Naive thymus-derived CD4-positive, alpha-beta T cell (primary cell): Measurements from ENCODE around the gene SLC12A2. TPM values are rescaled to one million over a fixed set of nuclear protein-coding genes. Genes with fewer than 3 reads are reported as not detected.

Experiments
- ATAC-seq: fragments of 150-1000 bp; cut with Tn5 transposase; 2 replicates; pipeline ENCODE4 v1.10.0; 2021; ENCODE audit warnings: mild to moderate bottlenecking, moderate library complexity
- CTCF ChIA-PET: fragments of 350-600 bp; sonication (Branson Sonifier 250); formaldehyde crosslinking; loops from one replicate; lab custom pipeline; 2021; ENCODE audit warnings: antibody characterized with exemption; lab: Charles Lee
- POLR2A ChIA-PET: fragments of 350-600 bp; sonication (Branson Sonifier 250); formaldehyde crosslinking; loops from one replicate; lab custom pipeline; 2021; ENCODE audit warnings: antibody characterized with exemption, inconsistent platforms; lab: Charles Lee
- DNase-seq, 9 donors: peaks; one replicate each; pipeline versions ENCODE4 v3.0.0 to v3.0.0-alpha.2; 2020 to 2022; ENCODE audit warnings: mixed read lengths in 1 of 9
- H3K27ac ChIP-seq: one replicate; pipeline ENCODE4 v1.7.0; 2013; ENCODE audit warnings: mild to moderate bottlenecking, low read depth, low read length, moderate library complexity
- H3K27me3 ChIP-seq, 2 donors: one replicate each; pipeline ENCODE4 v1.7.0; 2013; ENCODE audit warnings: low read length in 2 of 2, mild to moderate bottlenecking in 2 of 2, moderate library complexity in 2 of 2; ENCODE audit not compliant: control insufficient read depth in 2 of 2, insufficient read depth in 2 of 2
- H3K36me3 ChIP-seq, 3 experiments: 1 replicate in 2 of 3; 2 replicates in 1 of 3; pipeline ENCODE4 v1.7.0; 2013; ENCODE audit warnings: low read length in 3 of 3, mild to moderate bottlenecking in 3 of 3, moderate library complexity in 1 of 3; ENCODE audit not compliant: insufficient read depth in 3 of 3, control insufficient read depth in 2 of 3
- H3K4me1 ChIP-seq, 2 donors: one replicate each; pipeline ENCODE4 v1.7.0; 2013; ENCODE audit warnings: low read length in 2 of 2, mild to moderate bottlenecking in 2 of 2, moderate library complexity in 1 of 2; ENCODE audit not compliant: control insufficient read depth in 2 of 2, insufficient read depth in 2 of 2
- H3K4me3 ChIP-seq: 2 replicates; pipeline ENCODE4 v1.7.0; 2013; ENCODE audit warnings: mild to moderate bottlenecking, low read length
- H3K9me3 ChIP-seq, 3 experiments: 1 replicate in 2 of 3; 2 replicates in 1 of 3; pipeline ENCODE4 v1.7.0; 2013; ENCODE audit warnings: low read length in 3 of 3; ENCODE audit not compliant: control insufficient read depth in 2 of 3
- H3K27ac Mint-ChIP-seq, 9 donors: one replicate each; pipeline ENCODE4 v1.8.0; 2020 to 2022; ENCODE audit warnings: mixed read lengths in 9 of 9, mild to moderate bottlenecking in 8 of 9, moderate library complexity in 5 of 9, inconsistent platforms in 2 of 9
- H3K27me3 Mint-ChIP-seq, 5 donors: one replicate each; pipeline ENCODE4 v1.8.0; 2021 to 2022; ENCODE audit warnings: mixed read lengths in 5 of 5, mild to moderate bottlenecking in 1 of 5
- H3K36me3 Mint-ChIP-seq, 5 donors: one replicate each; pipeline ENCODE4 v1.8.0; 2020 to 2022; ENCODE audit warnings: mixed read lengths in 5 of 5, mild to moderate bottlenecking in 3 of 5, inconsistent platforms in 1 of 5
- H3K4me1 Mint-ChIP-seq, 7 donors: one replicate each; pipeline ENCODE4 v1.8.0; 2020 to 2022; ENCODE audit warnings: mixed read lengths in 7 of 7, mild to moderate bottlenecking in 3 of 7, inconsistent platforms in 1 of 7
- H3K4me3 Mint-ChIP-seq, 10 donors: one replicate each; pipeline ENCODE4 v1.8.0; 2020 to 2022; ENCODE audit warnings: mild to moderate bottlenecking in 10 of 10, mixed read lengths in 10 of 10, moderate library complexity in 6 of 10, inconsistent platforms in 2 of 10
- H3K9me3 Mint-ChIP-seq, 11 donors: one replicate each; pipeline ENCODE4 v1.8.0; 2020 to 2022; ENCODE audit warnings: mixed read lengths in 11 of 11, mild to moderate bottlenecking in 4 of 11, inconsistent platforms in 1 of 11, moderate library complexity in 1 of 11
- intact Hi-C, 2 donors: fragments of 100-400 bp; cut with micrococcal nuclease; formaldehyde crosslinking; loops; one replicate each; pipeline ENCODE4 v1.15.1; 2023
- polyA plus RNA-seq, 2 donors: library from polyadenylated mRNA; unstranded; fragments of 300-500 nt; fragmentation: Illumina TruSeq; gene quantifications; one replicate each; pipeline ENCODE4 v1.2.3, GENCODE V29; 2021
- total RNA-seq, 6 experiments: library from RNA in 5 of 6; stranded (reverse) in 5 of 6; gene quantifications; 1 replicate in 5 of 6; 2 replicates in 1 of 6; pipeline ENCODE4 v1.2.3 and lab custom pipeline; 2021 to 2026

SLC12A2 gene
- total and polyA plus RNA-seq, 7 experiments from 2014 or later: 4.8 to 17.3 (median 10.7) TPM

- peaks cover 4 to 28% (median 16%) of the 10 kb centered on the region in 11 donors for H3K9me3 Mint-ChIP-seq
- no peak overlapping the region for H3K4me3 Mint-ChIP-seq
- peaks cover 6 to 35% (median 20%) of the 10 kb centered on the region in 5 donors for H3K36me3 Mint-ChIP-seq
- H3K4me1 ChIP-seq: no peaks in the 10 kb centered on the region
- H3K27ac ChIP-seq: no peak overlapping the region
- DNase-seq (no peak), ATAC-seq (no peak)
- intact Hi-C loops: no loop called here
- no peak overlapping the region for H3K4me3 ChIP-seq
- ChIA-PET CTCF (interaction anchor here (0.6 kb wide), 1 partner anchor 18 kb away, joined by 3 read pairs; no protein-coding TSS in a partner anchor), POLR2A (no interaction called here)
- no peak overlapping the region for H3K27ac Mint-ChIP-seq
- H3K27me3 ChIP-seq: no peaks in the 10 kb centered on the region
- peaks cover 0 to 15% (median 7%) of the 10 kb centered on the region in 7 donors for H3K4me1 Mint-ChIP-seq
- peaks cover 0 to 3% (median 0%) of the 10 kb centered on the region in 3 experiments for H3K9me3 ChIP-seq
- no peaks in the 10 kb centered on the region for H3K36me3 ChIP-seq
- no peaks in the 10 kb centered on the region for H3K27me3 Mint-ChIP-seq
Observed at GRCh38 chr5:128100860-128101557, 17.4 kb downstream of the SLC12A2 start.

- Mint-ChIP-seq H3K4me1 (peaks cover 0 to 15% (median 7%) of the 10 kb centered on the region in 7 donors), H3K4me3 (no peak overlapping the region), H3K27ac (no peak overlapping the region), H3K36me3 (peaks cover 6 to 34% (median 20%) of the 10 kb centered on the region in 5 donors), H3K27me3 (no peaks in the 10 kb centered on the region), H3K9me3 (peaks cover 4 to 24% (median 14%) of the 10 kb centered on the region in 11 donors)
- DNase-seq: no peak
- ChIA-PET POLR2A (no interaction called here), CTCF (no interaction called here)
- H3K4me3 ChIP-seq: no peak overlapping the region
- intact Hi-C loops: loop anchor here in 1 of 2 donors (2.0 kb wide), 1 partner anchor 15 kb away; no protein-coding TSS in a partner anchor
- ATAC-seq: no peak
- H3K27me3 ChIP-seq: no peaks in the 10 kb centered on the region
- no peaks in the 10 kb centered on the region for H3K4me1 ChIP-seq
- no peaks in the 10 kb centered on the region for H3K36me3 ChIP-seq
- H3K27ac ChIP-seq: no peak overlapping the region
- H3K9me3 ChIP-seq: peaks cover 0 to 1% (median 0%) of the 10 kb centered on the region in 3 experiments
Observed at GRCh38 chr5:128101676-128102075, 18.1 kb downstream of the SLC12A2 start.

DNA sequence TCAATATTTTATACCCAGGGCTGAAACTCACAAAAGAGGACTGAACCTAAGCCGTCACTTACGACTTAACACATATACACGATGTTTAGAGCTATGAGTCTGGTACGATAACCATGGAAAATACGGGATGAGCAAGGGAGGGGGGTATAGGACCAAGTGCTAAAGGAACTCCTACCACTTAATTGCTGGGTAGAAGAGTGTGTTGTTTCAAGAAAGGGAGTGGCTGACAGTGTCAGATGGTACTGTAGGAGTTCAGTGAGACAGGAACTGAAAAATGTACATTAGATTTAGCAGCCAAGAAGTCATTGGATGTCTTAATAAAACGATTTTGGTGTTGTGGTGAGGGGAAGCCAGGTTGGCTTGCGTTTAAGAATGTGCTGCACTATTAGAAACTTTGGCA is 21.6 kb downstream of the SLC12A2 start:
- no peak overlapping the region for H3K27ac Mint-ChIP-seq
- intact Hi-C loops: no loop called here
- POLR2A ChIA-PET: no interaction called here

DNA sequence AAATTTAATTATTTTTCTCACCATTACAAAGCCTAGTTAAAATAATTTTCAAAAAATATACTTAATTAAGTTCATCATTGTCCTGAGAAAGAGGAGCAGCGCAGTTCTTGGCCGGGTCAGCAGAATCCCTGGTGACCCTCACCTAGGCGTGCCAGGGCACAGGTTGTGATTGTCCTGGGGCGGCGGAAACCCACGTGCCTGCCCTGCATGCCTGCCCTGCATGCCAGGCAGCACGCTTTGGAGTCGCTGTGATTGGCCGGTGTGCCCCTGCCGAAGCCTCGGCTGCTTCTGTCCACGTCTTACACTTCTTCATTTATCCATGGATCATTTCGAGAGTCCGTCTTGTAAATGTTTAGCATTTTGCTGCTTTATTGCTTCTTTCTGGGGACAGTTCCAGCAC is 25.6 kb downstream of the SLC12A2 start:
- CTCF ChIA-PET: no interaction called here
- H3K9me3 ChIP-seq: no peaks in the 10 kb centered on the region

More for the DNA sequence above, 21.6 kb downstream of the SLC12A2 start:
- H3K9me3 Mint-ChIP-seq: peaks cover 0 to 3% (median 0%) of the 10 kb centered on the region in 11 donors
- Histone ChIP-seq H3K9me3 (no peaks in the 10 kb centered on the region), H3K27me3 (no peaks in the 10 kb centered on the region), H3K4me3 (no peak overlapping the region), H3K36me3 (no peaks in the 10 kb centered on the region), H3K4me1 (no peaks in the 10 kb centered on the region), H3K27ac (no peak overlapping the region)
- H3K36me3 Mint-ChIP-seq: peaks cover 0 to 30% (median 13%) of the 10 kb centered on the region in 5 donors
- no peaks in the 10 kb centered on the region for H3K27me3 Mint-ChIP-seq
- CTCF ChIA-PET: no interaction called here
- ATAC-seq (no peak), DNase-seq (no peak)
- H3K4me1 Mint-ChIP-seq: peaks cover 0 to 15% (median 7%) of the 10 kb centered on the region in 7 donors
- no peak overlapping the region for H3K4me3 Mint-ChIP-seq

DNA sequence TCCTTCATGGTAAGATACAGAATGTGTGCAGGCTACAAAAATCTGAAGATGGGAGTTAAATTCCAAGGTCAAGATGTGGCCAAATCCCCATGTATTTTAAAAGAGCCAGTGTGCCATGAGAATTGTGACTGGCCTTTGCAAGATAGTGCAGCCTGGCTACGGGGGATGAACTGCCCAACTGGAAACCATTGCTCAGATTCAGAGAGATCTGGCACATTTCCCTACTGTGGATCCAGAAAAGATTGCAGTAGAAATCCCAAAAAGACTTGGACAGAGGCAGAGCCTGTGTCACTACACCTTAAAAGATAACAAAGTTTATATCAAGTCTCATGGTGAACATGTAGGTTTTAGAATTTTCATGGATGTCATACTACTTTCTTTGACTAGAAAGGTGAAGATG is 26.2 kb downstream of the SLC12A2 start:
- intact Hi-C loops: no loop called here
- Histone ChIP-seq H3K4me3 (no peak overlapping the region), H3K4me1 (no peaks in the 10 kb centered on the region), H3K9me3 (no peaks in the 10 kb centered on the region), H3K27ac (no peak overlapping the region), H3K27me3 (no peaks in the 10 kb centered on the region), H3K36me3 (peaks cover 0 to 5% (median 0%) of the 10 kb centered on the region in 3 experiments)
- Mint-ChIP-seq H3K4me3 (no peak overlapping the region), H3K27me3 (no peaks in the 10 kb centered on the region), H3K9me3 (peaks cover 0 to 3% (median 0%) of the 10 kb centered on the region in 11 donors), H3K4me1 (peaks cover 2 to 17% (median 14%) of the 10 kb centered on the region in 7 donors), H3K27ac (no peak overlapping the region), H3K36me3 (peaks cover 9 to 56% (median 25%) of the 10 kb centered on the region in 5 donors)
- ChIA-PET POLR2A (no interaction called here), CTCF (no interaction called here)
- ATAC-seq: no peak
- DNase-seq: no peak

More for the DNA sequence above, 25.6 kb downstream of the SLC12A2 start:
- no peaks in the 10 kb centered on the region for H3K36me3 ChIP-seq
- Mint-ChIP-seq H3K4me3 (no peak overlapping the region), H3K27ac (no peak overlapping the region), H3K4me1 (peaks cover 2 to 17% (median 14%) of the 10 kb centered on the region in 7 donors), H3K9me3 (peaks cover 0 to 3% (median 0%) of the 10 kb centered on the region in 11 donors), H3K27me3 (no peaks in the 10 kb centered on the region), H3K36me3 (peaks cover 8 to 50% (median 19%) of the 10 kb centered on the region in 5 donors)
- H3K27ac ChIP-seq: no peak overlapping the region
- DNase-seq: no peak
- H3K4me1 ChIP-seq: no peaks in the 10 kb centered on the region
- H3K27me3 ChIP-seq: no peaks in the 10 kb centered on the region
- H3K4me3 ChIP-seq: no peak overlapping the region
- intact Hi-C loops: no loop called here
- ATAC-seq: no peak
- POLR2A ChIA-PET: no interaction called here

DNA sequence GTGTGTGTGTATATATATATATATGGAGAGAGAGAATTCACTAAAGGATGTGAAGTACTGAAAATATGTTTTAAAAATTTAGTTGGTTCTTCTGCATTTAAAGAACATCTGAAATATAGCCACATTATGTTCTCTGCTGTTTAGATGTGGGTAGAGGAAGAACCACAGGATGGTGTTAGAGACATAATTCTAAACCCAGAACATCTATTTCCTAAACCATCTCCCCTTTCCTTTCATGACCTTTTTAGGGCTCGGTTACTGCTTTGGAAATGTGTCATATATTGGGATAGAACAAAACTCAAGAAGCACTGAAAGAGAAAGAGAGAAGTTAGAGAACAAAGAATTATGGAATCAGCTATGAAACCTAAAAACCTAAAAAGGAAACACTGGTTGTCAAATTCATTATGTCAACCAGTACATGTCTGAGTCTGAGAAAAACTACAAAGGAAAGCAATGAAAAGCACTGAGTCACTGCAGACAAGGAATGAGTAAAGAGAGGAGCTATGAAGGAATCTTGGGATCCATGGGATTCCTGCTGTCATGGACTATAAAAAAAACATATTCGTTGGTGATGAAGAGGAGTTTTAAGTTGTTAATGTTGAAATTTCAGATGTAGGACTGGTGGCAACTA is 28.4 kb downstream of the SLC12A2 start:
- Histone ChIP-seq H3K36me3 (peaks cover 0 to 18% (median 0%) of the 10 kb centered on the region in 3 experiments), H3K4me3 (no peak overlapping the region), H3K4me1 (no peaks in the 10 kb centered on the region), H3K27me3 (no peaks in the 10 kb centered on the region), H3K27ac (no peak overlapping the region), H3K9me3 (no peaks in the 10 kb centered on the region)
- no peak overlapping the region for H3K4me3 Mint-ChIP-seq
- H3K36me3 Mint-ChIP-seq: peaks cover 20 to 70% (median 44%) of the 10 kb centered on the region in 5 donors
- DNase-seq (no peak), ATAC-seq (no peak)
- POLR2A ChIA-PET: no interaction called here
- H3K9me3 Mint-ChIP-seq: peaks cover 0 to 4% (median 0%) of the 10 kb centered on the region in 11 donors
- no peak overlapping the region for H3K27ac Mint-ChIP-seq
- CTCF ChIA-PET: no interaction called here
- intact Hi-C loops: no loop called here
- H3K27me3 Mint-ChIP-seq: no peaks in the 10 kb centered on the region
- peaks cover 2 to 10% (median 9%) of the 10 kb centered on the region in 7 donors for H3K4me1 Mint-ChIP-seq
